HG03439 (cell line): ENCODE measurements around the gene PPP3R1.

Source experiments
- ATAC-seq: cut with Tn5 transposase; IDR thresholded peaks from one replicate; pipeline ENCODE4 v1.9.1; 2021; ENCODE audit warnings: mild to moderate bottlenecking, moderate library complexity; ENCODE audit not compliant: unreplicated experiment

The PPP3R1 gene, protein sequence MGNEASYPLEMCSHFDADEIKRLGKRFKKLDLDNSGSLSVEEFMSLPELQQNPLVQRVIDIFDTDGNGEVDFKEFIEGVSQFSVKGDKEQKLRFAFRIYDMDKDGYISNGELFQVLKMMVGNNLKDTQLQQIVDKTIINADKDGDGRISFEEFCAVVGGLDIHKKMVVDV

DNA sequence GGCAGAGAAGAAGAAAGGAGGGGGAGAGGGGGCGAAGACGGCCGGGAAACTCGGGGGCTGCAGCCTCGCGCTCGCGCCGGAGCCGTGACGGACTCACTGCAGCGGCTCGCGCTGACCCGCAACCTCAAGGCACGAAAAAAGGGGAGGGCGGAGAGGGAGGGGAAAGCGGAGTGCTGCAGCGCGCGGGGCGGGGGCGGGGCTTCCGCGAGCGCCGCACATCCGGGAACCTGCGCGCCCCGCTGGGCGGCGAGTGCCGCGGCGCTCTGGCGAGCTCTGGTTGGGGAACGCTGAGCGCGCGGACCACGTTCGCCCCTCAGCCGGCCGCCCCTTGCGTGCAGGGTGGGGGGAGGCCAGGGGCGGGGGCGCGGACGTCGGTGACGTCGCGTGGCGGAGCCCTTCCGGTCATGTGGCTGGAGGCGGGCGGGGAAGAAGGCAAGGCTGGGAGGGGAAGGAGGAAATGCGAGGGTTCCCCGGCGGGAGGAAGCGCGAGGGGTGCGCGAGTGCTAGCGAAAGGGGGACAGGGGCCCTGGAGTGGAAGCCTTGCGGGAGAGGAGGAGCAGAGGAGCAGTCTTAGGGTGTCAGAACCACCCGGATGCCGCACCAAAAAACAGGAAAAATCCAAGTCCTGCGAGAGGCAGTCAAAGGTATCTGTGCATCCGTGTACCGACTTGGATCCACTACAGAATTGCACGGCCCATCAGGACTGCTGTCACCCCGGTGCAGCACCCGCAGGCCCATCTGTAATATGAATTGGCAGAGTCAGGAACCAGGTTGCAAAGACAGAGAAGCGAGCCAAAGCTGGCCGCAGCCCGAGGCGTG, at the start of gene PPP3R1:
TSS of gene PPP3R1 (minus strand) at position 133 of the 819 bp plus-strand sequence. CDS start 405 bp downstream, outside the sequence.
- peak; percentile 78 for ATAC-seq

- ATAC-seq, result no peak
These were observed 43.2 kb upstream of the PPP3R1 start for GRCh38 chr2:68295516-68295915.

DNA sequence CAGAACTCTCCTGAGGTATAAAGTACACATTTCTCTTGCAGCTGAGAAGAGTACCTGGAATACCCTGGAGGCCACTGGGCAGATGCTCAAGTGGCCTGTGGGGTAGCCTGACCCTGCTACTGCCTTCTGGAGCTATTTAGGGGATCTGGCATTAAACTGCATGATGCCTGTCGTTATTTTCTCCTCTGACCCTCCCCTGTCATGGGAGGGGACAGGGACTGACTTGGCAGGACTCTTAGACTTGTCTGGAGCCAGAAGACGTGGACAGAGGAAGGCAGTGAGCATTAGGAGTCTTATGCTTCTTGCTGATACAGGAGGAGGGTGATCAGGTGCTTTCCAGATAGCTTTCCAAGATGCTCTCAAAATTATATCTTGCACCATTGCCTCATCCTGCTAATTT, 42.6 kb upstream of the PPP3R1 start:
- no peak for ATAC-seq

DNA sequence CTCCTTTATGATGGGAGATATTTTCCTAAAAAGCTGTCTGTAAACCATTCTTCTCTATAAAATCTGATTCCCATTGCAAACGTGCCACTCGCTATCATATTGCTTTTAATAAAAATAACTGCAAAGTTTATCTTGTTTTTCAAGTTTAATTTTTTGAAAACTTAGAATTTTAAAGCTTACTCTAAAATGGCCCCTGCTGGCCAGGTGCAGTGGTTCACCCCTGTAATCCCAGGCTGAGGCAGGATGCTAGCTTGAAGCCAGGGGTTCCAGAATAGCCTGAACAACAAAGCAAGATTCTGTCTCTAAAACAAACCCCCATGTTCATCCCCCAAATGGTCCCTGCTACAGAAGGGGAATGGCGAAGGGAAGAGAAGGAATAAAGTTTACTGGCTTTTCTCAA, 41.9 kb upstream of the PPP3R1 start:
- no peak for ATAC-seq

- no peak for ATAC-seq
These were observed 41.4 kb upstream of the PPP3R1 start for GRCh38 chr2:68293755-68294154.

DNA sequence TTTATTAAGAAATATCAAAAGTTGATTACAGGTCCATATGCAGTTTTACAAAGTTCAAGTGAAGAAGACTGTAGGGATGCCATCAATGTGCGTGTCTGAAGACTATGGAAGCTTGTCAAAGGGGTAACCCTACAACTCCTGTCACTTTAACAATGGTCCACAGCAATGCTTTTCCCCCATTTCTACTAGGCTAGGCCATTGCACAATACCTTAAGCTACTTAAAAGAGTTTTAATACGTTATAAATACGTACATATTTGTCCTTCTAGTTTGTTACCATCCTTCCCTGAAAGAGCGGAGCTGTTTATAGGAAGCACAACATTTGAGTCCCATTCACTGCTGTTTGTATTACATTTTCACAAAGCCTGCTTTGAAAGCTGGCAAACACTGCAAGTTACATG, 40.7 kb upstream of the PPP3R1 start:
- no peak for ATAC-seq

- peak; percentile 66 for ATAC-seq
These were observed 39.9 kb upstream of the PPP3R1 start for GRCh38 chr2:68292108-68292710.

DNA sequence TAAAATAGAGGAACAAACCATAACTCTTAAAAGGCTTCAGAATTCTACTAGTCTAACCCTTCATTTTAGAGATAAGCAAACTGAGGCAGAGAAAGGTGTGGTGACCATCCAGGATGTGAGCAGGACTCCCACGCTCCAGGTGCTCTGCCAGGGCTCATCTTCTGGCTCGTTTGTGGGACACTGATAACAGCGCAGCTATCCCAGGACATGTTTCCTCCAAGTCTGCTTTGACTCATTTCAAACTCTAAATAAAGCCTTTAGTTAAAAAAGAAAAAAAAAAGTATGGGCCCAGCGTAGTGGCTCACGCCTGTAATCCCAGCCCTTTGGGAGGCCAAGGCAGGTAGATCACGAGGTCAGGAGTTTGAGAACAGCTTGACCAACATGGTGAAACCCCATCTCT, 39.0 kb upstream of the PPP3R1 start:
- no peak for ATAC-seq

DNA sequence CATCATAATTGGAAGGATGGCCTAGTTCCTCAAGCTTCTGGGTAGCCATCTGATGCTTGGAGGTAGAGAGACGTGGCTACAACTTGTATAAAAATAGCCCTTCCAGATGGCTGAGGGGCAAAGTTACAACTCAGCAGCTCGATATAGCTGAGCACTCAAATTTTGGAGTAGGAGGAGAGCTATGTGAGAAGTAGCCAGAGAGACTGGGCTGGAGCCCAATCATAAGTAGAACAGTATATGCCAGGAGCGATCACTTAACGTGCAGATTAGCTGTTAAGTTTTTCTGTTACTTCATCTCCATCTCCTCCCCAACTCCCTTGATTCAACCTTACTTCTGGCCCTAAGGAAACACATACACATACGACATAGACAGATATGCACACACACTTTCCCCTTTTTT, 38.6 kb upstream of the PPP3R1 start:
- no peak for ATAC-seq

DNA sequence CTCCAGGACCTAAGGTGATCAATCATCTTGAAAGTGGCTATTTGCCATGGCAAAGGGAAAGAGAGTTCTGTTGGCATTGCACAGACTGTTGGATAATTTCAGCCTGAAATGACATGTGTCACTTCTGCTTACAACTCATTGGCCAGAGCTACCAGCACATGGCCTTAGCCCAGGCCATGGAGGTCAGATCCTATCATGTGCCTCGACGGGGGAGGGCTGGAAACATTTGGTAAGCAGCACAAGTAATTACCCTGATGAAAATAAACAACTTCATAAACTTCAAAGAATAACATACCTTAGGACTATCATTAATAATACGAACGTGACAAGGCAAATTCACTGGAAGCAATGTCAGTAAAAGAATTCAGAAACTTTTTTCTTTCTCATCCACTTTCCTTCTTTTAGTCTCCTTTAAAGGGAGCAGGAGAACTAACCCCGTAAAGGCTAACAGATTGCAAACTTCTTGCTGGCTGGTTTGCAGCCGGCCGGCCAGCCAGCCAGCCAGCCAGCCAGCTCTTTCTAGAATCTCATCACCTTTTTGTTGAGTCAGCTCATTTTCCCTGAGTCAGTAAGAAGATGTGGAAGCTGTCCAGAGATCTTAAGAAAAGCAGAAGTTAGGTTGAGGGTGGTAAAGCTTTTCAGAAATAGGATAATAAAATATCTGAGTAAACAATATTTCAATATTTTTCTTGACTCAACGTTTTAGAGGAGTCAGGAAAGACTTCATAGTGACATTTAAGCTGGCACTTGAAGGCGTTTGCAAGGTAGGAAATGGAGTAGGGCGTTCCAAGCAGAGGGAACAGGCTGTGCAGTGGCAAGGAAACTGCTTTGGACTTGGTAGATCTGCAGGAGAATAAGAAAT, 35.5 kb upstream of the PPP3R1 start:
- ATAC-seq, result no peak

DNA sequence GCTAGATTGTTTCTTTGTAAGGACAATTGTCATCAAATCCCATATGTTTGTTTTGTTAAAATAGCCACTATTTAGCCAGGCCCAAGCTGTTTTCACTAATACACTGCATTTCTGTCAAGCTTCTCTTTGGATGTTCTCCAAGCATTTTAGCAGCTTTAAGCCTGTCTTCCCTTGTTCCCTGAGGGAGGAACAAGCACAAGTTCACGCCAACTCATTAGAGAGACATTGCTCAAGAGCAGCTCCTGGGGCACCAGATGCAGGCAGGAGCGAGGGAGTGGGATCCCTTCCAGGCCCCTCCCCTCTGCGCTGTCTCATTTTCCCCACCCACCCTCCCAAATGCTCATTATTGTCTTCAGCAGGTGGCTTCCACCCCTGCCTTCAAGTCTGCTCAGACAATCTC, 32.6 kb upstream of the PPP3R1 start:
- no peak for ATAC-seq

DNA sequence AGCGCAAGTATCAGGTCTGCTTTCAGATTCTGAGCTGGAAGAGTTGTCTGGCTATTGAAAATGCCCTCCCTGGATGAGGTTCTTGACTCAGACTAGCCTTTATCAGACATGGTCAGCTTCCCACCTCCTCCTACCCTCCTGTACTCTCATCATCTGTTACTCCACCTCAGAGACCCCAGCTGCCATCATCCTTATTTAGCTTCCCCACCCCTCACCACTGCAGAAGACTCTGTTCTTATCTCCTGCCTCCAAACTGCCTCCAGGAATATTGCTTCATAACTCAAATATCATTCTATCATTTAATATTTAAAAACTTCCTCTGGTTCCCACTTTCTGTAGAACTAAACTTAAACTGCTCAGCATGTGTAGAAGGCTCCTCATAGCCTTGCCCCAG, 31.1 kb upstream of the PPP3R1 start:
- no peak for ATAC-seq

- no peak for ATAC-seq
These were observed 30.6 kb upstream of the PPP3R1 start for GRCh38 chr2:68282811-68283418.

DNA sequence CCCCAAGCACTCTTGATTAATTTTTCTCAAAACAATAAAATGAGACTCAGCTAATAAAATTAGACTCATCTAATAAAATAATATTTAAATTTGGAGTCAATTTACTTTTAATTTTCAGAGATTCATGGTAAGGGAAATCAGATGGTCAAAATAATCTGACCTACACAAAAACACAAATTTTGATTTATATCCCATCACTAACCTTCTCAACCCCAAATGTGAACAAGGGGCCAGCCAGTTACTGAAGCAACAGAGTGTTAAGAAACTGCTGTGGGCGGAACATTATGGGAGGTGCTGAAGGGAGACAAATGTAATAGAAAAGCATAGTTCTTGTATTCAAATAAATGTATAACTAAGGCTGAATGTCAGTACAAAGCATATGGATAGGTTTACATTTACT, 28.5 kb upstream of the PPP3R1 start:
- no peak for ATAC-seq

GRCh38 chr2:68280348-68280747, 28.0 kb upstream of the PPP3R1 start:
- ATAC-seq, result no peak

DNA sequence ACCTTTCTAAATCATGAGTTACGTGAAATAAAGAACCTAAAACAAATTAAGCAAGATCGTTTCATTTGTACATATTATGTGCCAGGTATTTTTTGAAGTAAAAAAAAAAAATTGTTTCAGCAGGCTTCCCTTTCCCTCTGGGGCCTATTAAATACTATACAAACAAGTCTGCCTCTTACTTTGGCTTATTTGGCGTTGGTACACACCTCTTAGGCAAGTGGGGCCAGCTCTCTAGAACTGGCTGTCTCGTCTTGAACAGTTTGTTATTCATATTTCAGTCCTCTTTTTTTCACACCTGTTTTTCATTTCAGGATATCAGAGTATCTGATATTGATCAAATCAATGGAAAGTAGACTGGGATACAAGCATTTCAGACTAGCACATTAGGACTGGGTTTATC, 27.4 kb upstream of the PPP3R1 start:
- no peak for ATAC-seq

- ATAC-seq, result no peak
These were observed 25.8 kb upstream of the PPP3R1 start for GRCh38 chr2:68278169-68278568.

GRCh38 chr2:68274022-68274421, 21.7 kb upstream of the PPP3R1 start:
- no peak for ATAC-seq

GRCh38 chr2:68272246-68272994, 20.1 kb upstream of the PPP3R1 start:
- ATAC-seq, result no peak

DNA sequence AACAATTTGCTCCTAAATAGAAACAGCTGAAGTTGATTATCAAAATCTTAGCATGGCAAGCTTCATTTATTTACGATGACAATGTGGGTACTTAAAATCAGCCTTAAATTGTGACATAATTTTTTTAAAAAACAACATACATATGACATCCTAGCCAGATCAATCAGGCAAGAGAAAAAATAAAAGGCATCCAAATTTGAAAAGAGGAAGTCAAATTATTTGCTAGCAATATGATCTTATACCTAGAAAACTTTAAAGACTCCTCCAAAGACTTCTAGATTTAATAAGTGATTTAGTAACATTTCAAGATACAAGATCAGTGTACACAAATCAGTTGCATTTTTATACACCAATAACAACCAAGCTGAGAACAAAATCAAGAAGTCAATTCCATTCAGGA, 14.3 kb upstream of the PPP3R1 start:
- ATAC-seq, result no peak
